BLaER1 (cell line): ENCODE measurements around the gene REC8.
A peak's percentile ranks its signal among the peaks of the same experiment; 100 is the strongest.
"Not testable (repeated sequence)": the region's sequence is repeated elsewhere in the genome, so short reads cannot be mapped to it uniquely, and the experiment has no call there.

ENCODE experiments used
- H3K27ac ChIP-seq: shearing (Covaris generic); formaldehyde crosslinking; 2 replicates; pipeline ENCODE4 v1.8.1; 2022
- H3K27me3 ChIP-seq: shearing (Covaris generic); formaldehyde crosslinking; 2 replicates; pipeline ENCODE4 v1.8.1; 2022
- H3K36me3 ChIP-seq: shearing (Covaris generic); formaldehyde crosslinking; 2 replicates; pipeline ENCODE4 v1.8.1; 2022
- H3K4me1 ChIP-seq: shearing (Covaris generic); formaldehyde crosslinking; 2 replicates; pipeline ENCODE4 v1.8.1; 2022
- H3K4me2 ChIP-seq: shearing (Covaris generic); formaldehyde crosslinking; 2 replicates; pipeline ENCODE4 v1.8.1; 2022
- H3K4me3 ChIP-seq: shearing (Covaris generic); formaldehyde crosslinking; 2 replicates; pipeline ENCODE4 v1.8.1; 2022
- H3K9ac ChIP-seq: shearing (Covaris generic); formaldehyde crosslinking; 2 replicates; pipeline ENCODE4 v1.8.1; 2022
- H3K9me3 ChIP-seq: shearing (Covaris generic); formaldehyde crosslinking; 2 replicates; pipeline ENCODE4 v1.8.1; 2022
- H4K20me1 ChIP-seq: shearing (Covaris generic); formaldehyde crosslinking; 2 replicates; pipeline ENCODE4 v1.8.1; 2022
- Cebpa-rat ChIP-seq: shearing (Covaris generic); IDR thresholded peaks from 2 replicates; pipeline ENCODE4 v1.8.1; 2022

REC8 gene

GRCh38 chr14:24207625-24208024, 35.7 kb downstream of the REC8 start:
- Histone ChIP-seq H3K9ac (no peak overlapping the region), H3K9me3 (peaks cover 11% of the 10 kb centered on the region), H3K4me2 (peak overlapping the region; percentile 3; the same call in 1 of the 2 replicates), H3K4me1 (peaks cover 26% of the 10 kb centered on the region), H3K27me3 (no peaks in the 10 kb centered on the region), H4K20me1 (no peaks in the 10 kb centered on the region), H3K27ac (no peak overlapping the region), H3K36me3 (peaks cover 89% of the 10 kb centered on the region), H3K4me3 (no peak overlapping the region)
- no peak for TF ChIP-seq Cebpa-rat

- no peak overlapping the region for H3K27ac ChIP-seq
- H3K4me2 ChIP-seq, result no peak overlapping the region
- peaks cover 48% of the 10 kb centered on the region for H3K4me1 ChIP-seq
- H3K9ac ChIP-seq, result no peak overlapping the region
- TF ChIP-seq Cebpa-rat, result no peak
- no peaks in the 10 kb centered on the region for H4K20me1 ChIP-seq
- H3K9me3 ChIP-seq, result no peaks in the 10 kb centered on the region
- H3K36me3 ChIP-seq, result peaks cover 53% of the 10 kb centered on the region
- H3K4me3 ChIP-seq, result no peak overlapping the region
- no peaks in the 10 kb centered on the region for H3K27me3 ChIP-seq
Measured at GRCh38 chr14:24211311-24211710, 39.4 kb downstream of the REC8 start.

- peak; percentile 66; the same call in 1 of the 2 replicates for TF ChIP-seq Cebpa-rat
- H3K36me3 ChIP-seq, result peaks cover 47% of the 10 kb centered on the region
- H3K9ac ChIP-seq, result peak within 1 kb of the TSS; percentile 94
- peaks cover 42% of the 10 kb centered on the region for H3K4me1 ChIP-seq
- no peaks in the 10 kb centered on the region for H3K27me3 ChIP-seq
- peak within 1 kb of the TSS; percentile 83 for H3K4me3 ChIP-seq
- peak within 1 kb of the TSS; percentile 85 for H3K4me2 ChIP-seq
- H3K9me3 ChIP-seq, result no peaks in the 10 kb centered on the region
- H4K20me1 ChIP-seq, result no peaks in the 10 kb centered on the region
- peak within 1 kb of the TSS; percentile 94 for H3K27ac ChIP-seq
Measured at GRCh38 chr14:24212924-24213865, 41.3 kb downstream of the REC8 start, which contains the start of gene CHMP4A. TSS of gene CHMP4A (minus strand) at chr14:24213488. CDS start at chr14:24213439, 49 bp downstream.

DNA sequence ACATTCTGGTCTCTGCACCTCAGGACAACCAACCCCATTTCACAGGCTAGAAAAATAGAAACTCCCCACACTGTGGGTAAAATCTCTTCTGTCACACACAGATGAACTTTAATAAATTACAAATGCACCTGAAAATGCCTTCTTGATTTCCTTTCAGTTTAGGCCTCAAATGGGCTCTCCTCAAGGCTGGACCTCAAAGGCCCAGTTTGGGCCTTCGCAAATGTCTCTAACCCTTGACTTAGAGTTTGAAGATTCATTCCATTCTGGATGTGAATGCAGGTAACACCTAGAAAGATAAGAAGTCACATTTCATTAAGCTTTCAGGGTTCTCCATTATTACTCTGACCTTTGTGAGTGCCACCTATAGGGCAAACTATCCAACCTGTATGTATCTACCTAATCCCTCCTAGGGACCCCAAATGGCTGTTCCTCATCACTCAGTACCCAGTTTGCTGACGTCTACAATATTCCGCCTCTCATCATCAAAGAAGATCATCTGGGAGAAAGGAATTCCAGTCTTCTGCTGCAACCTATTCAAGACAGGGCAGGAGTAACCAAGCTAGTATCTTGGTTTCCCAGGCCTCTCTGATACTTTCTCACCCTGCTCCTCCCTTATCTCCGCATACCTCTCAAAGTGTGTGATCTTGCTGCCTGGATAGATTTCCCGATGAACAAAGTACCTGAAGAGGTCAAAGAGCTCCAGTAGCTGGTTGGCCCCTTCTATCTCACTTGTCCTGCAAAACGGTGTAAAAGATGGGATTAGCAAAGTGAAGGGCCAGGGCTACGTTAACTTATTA, 42.2 kb downstream of the REC8 start:
- no peaks in the 10 kb centered on the region for H3K9me3 ChIP-seq
- no peaks in the 10 kb centered on the region for H3K27me3 ChIP-seq
- peak overlapping the region; percentile 94 for H3K27ac ChIP-seq
- peaks cover 42% of the 10 kb centered on the region for H3K4me1 ChIP-seq
- H3K9ac ChIP-seq, result peak overlapping the region; percentile 94
- peak overlapping the region; percentile 85 for H3K4me2 ChIP-seq
- H3K36me3 ChIP-seq, result peaks cover 45% of the 10 kb centered on the region
- H4K20me1 ChIP-seq, result no peaks in the 10 kb centered on the region
- H3K4me3 ChIP-seq, result peak overlapping the region; percentile 83
- TF ChIP-seq Cebpa-rat, result no peak

GRCh38 chr14:24215495-24216344, 43.8 kb downstream of the REC8 start, which contains the start of gene MDP1:
TSS of gene MDP1 (minus strand) at chr14:24216066. CDS start at chr14:24215955, 111 bp downstream.
- peak; percentile 94 for TF ChIP-seq Cebpa-rat
- H3K9me3 ChIP-seq, result no peaks in the 10 kb centered on the region
- peak within 1 kb of the TSS; percentile 89 for H3K9ac ChIP-seq
- peaks cover 42% of the 10 kb centered on the region for H3K4me1 ChIP-seq
- H3K4me2 ChIP-seq, result peak within 1 kb of the TSS; percentile 85
- peak within 1 kb of the TSS; percentile 77 for H3K4me3 ChIP-seq
- H3K27ac ChIP-seq, result peak within 1 kb of the TSS; percentile 77
- H4K20me1 ChIP-seq, result peaks cover 13% of the 10 kb centered on the region; the same call in 1 of the 2 replicates
- H3K27me3 ChIP-seq, result no peaks in the 10 kb centered on the region
- H3K36me3 ChIP-seq, result peaks cover 28% of the 10 kb centered on the region

DNA sequence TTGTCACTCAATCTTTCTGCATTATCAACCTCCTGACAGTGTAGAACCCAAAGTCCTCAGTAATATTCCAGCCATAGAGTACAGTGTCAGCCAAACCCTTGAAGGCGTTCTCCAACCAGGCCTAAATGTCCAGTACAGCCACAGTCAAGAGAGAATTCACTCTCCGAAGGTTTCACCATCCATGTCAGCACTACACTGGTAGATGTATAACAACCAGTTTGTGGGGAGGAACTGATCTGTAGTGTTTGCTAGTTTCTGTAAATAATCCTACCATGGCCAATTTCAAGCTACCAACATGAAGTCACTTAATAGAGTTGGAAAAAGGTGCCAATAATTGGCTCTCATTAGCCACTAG, 44.4 kb downstream of the REC8 start:
- no peak overlapping the region for H3K9ac ChIP-seq

DNA sequence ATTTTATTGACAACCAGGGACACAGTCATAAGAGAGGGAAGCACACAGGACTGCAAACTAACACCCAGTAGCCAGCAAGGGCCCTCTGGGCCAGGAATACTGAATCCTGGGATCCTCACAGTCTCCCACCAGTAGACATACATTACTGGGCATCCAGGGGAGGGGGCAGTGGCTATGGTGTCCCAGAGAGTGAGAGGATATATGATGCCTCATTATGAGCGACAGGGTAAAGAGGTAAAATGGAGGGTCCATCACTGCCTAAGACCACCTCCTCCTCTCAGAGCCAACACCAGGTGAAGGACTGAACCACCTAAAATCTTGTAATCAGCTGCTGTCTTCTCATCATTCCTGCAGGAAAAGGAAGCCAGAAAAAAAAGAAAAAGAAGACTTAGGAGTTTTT, 45.0 kb downstream of the REC8 start:
- not testable (repeated sequence) for H3K27ac ChIP-seq

More for the DNA sequence above, 44.4 kb downstream of the REC8 start:
- Histone ChIP-seq H3K4me1 (peaks cover 38% of the 10 kb centered on the region), H3K4me2 (peak overlapping the region; percentile 85; the same call in 1 of the 2 replicates), H3K9me3 (no peaks in the 10 kb centered on the region), H3K4me3 (0 out of 2 replicates have a peak overlapping the region, but pooled peaks have one; percentile 77), H3K27me3 (no peaks in the 10 kb centered on the region), H3K36me3 (peaks cover 22% of the 10 kb centered on the region), H3K27ac (no peak overlapping the region), H4K20me1 (peaks cover 19% of the 10 kb centered on the region)
- no peak for TF ChIP-seq Cebpa-rat

GRCh38 chr14:24219080-24219479, 47.2 kb downstream of the REC8 start:
- no peaks in the 10 kb centered on the region for H3K27me3 ChIP-seq
- TF ChIP-seq Cebpa-rat, result no peak
- no peak overlapping the region for H3K4me2 ChIP-seq
- H3K9ac ChIP-seq, result no peak overlapping the region
- no peak overlapping the region for H3K27ac ChIP-seq
- peaks cover 19% of the 10 kb centered on the region for H3K4me1 ChIP-seq
- no peak overlapping the region for H3K4me3 ChIP-seq
- H3K36me3 ChIP-seq, result peaks cover 19% of the 10 kb centered on the region
- H4K20me1 ChIP-seq, result peaks cover 40% of the 10 kb centered on the region
- no peaks in the 10 kb centered on the region for H3K9me3 ChIP-seq

More for the DNA sequence above, 45.0 kb downstream of the REC8 start:
- Histone ChIP-seq H3K4me1 (peaks cover 33% of the 10 kb centered on the region), H4K20me1 (peaks cover 24% of the 10 kb centered on the region), H3K36me3 (peaks cover 19% of the 10 kb centered on the region)
- H3K9me3 ChIP-seq, H3K4me3 ChIP-seq, H3K27me3 ChIP-seq, H3K4me2 ChIP-seq, H3K9ac ChIP-seq: not testable (repeated sequence)

DNA sequence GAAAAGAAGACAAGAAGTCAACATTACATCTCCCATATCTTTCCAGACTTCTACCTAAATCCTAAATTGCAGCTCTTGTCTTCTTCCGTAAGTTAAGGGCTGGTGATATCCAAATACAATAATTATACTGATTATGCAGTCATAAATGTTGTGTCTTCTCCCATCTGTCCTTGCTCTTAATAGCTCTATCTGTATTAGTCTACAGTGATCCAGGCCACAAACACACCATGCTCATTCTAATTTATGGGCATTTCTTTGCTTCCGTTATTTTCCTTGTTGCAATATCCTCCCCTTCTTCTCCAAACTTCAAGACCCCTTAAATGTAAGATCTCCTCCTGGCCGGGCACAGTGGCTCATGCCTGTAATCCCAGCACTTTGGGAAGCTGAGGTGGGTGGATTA, 47.6 kb downstream of the REC8 start:
- Histone ChIP-seq H3K9ac (no peak overlapping the region), H3K27ac (no peak overlapping the region), H3K4me3 (no peak overlapping the region), H4K20me1 (peaks cover 42% of the 10 kb centered on the region), H3K4me1 (peaks cover 15% of the 10 kb centered on the region), H3K36me3 (peaks cover 19% of the 10 kb centered on the region), H3K27me3 (no peaks in the 10 kb centered on the region), H3K4me2 (no peak overlapping the region), H3K9me3 (no peaks in the 10 kb centered on the region)
- TF ChIP-seq Cebpa-rat, result no peak

GRCh38 chr14:24222987-24223386, 51.1 kb downstream of the REC8 start:
- H3K4me2 ChIP-seq, H3K4me3 ChIP-seq, H3K4me1 ChIP-seq, H3K27me3 ChIP-seq, H3K27ac ChIP-seq, H3K9ac ChIP-seq, H3K9me3 ChIP-seq: not testable (repeated sequence)
- H3K36me3 ChIP-seq, result peaks cover 21% of the 10 kb centered on the region
- H4K20me1 ChIP-seq, result peaks cover 65% of the 10 kb centered on the region
